ENCODE results near the gene POLA2.
"Not testable (repeated sequence)": the region's sequence is repeated elsewhere in the genome, so short reads cannot be mapped to it uniquely, and the experiment has no call there.

POLA2 gene

DNA sequence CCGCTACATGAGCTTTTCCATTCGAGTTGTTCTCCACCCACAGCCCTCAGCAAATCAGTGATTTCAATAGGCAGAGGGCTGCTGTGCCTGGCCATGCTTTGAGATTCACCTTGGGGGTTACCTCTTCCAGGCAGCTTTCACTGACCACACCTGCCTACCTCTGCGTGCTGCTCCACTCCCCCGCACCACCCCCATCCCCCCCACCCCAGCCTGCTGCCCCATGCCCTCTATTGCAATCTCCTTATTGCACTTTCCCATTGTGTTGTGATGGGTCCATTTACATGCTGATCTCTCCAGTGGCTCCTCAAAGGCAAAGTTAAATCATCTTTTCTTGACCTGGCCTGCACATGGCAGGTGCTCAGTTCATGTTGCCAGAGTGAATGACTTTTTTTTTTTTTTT, 18.0 kb upstream of the POLA2 start:
- FAIRE-seq, result no peak

DNA sequence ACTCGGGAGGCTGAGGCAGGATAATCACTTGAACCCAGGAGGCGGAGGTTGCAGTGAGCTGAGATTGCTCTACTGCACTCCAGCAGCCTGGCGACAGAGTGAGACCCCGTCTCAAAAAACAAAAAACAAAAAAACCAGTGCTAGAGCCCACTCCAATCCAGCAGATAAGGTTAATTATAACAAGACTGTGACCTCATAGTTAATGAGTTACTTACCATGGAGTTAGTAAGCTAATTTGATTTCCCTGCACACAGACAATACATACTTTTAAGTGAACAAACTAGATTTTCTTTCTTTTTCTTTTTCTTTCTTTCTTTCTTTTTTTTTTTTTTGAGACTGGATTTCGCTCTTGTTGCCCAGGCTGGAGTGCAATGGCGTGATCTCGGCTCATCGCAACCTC, 16.7 kb upstream of the POLA2 start:
- FAIRE-seq, result not testable (repeated sequence)

DNA sequence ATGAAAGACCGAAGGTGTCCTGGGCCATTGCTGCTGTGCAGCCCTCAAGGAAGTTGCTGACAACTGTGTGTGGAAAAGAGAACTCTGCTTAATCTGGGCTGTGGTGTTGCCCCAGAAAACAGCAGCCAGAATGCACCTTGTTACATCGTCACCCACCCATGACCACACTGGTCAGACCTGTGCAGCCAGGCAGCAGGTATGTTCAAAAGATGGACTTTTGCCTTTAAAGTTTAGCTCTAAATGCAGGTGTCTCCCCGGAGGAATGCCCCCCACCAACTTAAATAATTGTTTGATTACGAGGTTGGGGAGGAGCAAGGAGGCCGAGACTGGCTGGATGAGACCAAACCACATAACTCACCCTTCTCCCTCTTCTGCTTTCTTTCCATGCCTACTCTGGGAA, 15.3 kb upstream of the POLA2 start:
- no peak for FAIRE-seq

DNA sequence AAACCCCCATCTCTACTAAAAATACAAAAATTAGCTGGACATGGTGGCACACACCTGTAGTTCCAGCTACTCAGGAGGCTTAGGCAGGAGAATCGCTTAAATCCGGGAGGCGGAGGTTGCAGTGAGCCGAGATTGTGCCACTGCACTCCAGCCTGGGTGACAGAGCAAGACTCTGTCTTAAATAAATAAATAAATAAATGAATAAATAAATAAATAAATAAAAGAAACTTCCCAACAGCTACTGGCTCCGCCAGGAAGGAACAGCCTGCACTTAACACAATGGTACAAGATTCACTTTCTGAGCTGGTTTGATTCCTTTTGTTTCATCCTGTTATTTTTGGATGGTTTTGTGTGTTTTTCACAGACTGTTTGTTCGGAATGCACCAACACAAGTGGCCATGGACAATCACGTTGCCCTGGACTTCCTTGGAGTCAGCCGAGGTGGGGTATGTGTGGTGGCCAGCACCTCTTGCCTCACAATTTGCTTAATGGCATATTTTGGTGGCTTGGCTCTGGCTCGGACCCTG, 13.5 kb upstream of the POLA2 start:
- FAIRE-seq, result not testable (repeated sequence)

DNA sequence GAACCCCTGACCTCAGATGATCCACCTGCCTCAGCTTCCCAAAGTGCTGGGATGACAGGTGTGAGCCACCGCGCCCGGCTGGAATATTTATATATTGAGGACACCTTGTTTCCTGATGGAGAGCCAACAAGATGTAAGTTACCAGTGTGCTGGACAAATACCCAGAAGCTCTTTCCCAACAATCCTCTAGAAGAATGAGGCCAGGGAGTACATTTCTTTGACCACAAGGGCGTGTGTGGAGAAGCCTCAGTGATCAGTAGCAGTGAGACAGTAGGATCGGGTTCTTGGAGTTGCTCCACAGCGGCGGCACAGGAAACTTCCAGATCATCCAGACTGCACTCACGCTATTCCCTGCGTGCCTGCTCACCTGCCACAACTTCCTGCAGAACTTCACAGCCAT, 10.3 kb upstream of the POLA2 start:
- FAIRE-seq, result no peak

DNA sequence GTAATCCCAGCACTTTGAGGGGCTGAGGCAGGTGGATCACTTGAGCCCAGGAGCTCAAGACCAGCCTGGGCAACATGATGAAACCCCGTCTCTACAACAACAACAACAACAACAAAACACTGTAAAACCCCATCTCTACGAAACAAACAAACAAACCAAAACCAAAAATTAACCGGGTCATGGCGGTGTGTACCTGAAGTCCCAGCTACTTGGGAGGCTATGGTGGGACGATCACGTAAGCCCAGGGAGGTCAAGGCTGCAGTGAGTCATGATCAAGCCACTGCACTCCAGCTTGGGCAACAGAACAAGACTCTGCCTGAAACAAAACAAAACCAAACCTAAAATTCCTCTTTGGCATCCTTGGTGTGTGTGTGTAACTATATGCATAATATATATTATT, 7.0 kb upstream of the POLA2 start:
- no peak for FAIRE-seq

DNA sequence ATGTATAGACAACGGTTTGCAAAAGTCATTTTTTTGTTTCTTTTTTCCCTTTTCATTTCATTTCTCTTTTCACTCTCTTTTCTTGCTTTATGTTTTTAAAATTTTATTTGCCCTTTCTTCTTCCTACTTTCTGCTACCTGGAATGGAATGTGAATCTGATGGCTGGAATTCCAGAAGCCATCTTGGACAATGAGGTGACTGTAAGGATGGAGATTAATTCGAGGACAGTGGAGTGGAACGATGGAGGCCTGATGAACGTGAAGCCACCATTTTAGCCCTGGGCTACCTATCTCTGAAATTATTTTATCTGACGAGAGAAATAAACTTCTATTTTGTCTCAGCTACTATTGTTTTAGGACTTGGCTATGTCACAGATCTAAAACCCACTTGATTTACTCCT, 2.8 kb upstream of the POLA2 start:
- no peak for FAIRE-seq

DNA sequence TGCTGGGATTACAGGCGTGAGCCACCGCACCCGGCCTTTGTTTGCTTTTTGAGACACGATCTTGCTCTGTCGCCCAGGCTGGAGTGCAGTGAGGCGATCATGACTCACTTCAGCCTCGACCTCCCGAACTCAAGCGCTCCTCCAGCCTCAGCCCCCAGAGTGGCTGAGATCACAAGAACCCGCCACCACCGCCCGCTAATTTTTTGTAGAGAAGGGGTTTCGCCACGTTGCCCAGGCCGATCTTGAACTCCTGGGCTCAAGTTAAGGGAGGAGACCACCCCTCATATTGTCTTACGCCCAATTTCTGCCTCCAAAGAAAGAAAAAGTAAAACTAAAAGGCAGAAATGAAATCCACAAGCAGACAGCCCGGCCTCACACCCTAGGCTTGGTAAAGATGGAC, 1.5 kb upstream of the POLA2 start:
- FAIRE-seq, result no peak

DNA sequence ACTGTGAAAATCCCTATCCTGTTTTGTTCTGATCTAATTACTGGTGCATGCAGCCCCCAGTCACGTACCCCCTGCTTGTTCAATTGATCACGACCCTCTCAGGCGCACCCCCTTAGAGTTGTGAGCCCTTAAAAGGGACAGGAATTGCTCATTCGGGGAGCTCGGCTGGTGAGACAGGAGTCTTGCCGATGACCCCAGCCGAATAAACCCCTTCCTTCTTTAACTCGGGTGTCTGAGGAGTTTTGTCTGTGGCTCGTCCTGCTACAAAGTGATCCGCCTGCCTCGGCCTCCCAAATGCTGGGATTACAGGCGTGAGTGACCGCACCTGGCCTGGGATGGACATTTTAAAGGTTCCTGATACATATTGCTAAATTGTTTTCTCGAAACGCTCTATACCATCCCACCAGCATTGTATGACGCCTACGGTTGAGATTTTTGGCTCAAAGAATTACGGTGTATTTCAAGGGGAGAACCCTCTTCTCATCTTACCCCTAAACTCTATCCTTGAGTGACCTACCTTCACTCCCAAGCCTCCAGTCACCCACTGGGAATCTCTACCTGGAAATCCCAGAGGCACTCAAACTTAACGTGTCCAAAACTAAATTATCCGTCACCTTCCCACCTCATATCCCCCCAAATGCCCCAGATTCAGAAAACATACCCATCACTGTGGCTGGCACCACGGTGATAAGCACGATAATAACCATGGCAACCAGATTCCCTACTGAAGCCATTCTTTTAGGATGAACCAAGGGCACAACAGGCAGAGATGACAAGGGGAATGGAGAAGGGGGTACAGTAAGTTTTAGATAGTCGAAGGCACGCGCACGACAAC, 789 bp upstream of the POLA2 start:
- FAIRE-seq, result no peak

DNA sequence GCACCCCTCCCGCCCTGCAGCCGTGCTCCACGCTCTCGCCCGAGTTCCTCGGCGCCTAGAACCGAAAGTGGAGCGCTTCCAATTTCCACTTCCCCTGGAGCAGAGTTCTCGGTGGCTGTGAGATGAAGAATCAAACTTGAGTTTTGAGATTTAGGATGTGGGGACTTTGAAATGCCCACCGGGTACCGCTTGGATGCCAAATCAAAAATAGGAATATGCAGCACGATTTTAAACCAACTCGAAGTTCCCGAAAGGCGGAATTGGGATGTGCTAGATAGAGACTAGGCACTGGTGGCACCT, 569 bp downstream of the POLA2 start:
- FAIRE-seq, result no peak

DNA sequence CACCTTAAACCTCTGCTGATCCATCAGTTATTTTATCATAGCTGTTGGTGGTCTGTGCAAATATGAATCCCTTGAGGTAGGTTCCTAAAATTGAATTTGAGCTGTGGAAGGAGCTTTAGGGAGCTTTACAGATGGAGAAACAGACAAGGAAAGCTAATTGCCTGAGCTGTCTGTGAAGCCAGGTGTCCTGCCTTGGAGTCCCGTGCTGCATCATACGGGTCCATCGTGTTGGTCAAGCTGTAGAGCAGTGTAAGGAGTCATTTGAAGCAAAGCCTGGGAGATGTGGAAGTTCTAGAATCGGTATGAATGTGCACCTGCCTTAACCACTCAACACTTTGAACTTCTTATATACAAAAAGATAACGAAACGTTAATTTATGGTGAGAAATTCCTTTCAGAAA, 1.0 kb downstream of the POLA2 start:
- no peak for FAIRE-seq

DNA sequence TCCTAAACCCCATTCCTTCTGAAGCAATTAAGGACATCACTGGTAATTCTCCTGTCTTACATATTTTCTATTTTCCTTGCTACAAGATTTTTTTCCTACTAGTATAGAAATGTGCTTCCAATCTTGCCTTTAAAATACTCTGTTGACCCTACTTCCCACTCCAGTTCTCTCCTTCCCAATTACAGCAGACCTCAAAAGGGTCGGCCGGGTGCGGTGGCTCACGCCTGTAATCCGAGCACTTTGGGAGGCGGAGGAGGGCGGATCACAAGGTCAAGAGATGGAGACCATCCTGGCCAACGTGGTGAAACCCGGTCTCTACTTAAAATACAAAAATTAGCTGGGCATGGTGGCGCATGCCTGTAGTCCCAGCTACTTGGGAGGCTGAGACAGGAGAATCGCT, 3.0 kb downstream of the POLA2 start:
- FAIRE-seq, result not testable (repeated sequence)

DNA sequence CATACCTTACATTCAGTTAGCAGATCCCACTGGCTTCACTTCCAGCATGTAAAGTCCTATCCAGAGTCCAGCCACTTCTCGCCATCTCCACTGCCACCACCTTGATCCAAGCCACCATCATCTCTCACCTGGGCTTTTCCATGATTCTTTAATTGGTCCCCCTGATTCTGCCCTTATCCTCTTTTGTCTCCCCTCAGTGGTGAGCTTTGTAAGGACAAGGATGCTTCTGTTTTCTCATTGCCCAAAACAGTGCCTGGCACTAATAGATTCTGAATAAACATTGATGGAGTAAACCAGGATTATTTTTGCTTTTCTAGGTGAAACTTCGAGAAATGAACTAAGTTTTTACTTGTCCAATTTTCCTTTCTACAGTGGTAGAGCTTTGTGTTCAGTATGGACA, 4.4 kb downstream of the POLA2 start:
- no peak for FAIRE-seq

DNA sequence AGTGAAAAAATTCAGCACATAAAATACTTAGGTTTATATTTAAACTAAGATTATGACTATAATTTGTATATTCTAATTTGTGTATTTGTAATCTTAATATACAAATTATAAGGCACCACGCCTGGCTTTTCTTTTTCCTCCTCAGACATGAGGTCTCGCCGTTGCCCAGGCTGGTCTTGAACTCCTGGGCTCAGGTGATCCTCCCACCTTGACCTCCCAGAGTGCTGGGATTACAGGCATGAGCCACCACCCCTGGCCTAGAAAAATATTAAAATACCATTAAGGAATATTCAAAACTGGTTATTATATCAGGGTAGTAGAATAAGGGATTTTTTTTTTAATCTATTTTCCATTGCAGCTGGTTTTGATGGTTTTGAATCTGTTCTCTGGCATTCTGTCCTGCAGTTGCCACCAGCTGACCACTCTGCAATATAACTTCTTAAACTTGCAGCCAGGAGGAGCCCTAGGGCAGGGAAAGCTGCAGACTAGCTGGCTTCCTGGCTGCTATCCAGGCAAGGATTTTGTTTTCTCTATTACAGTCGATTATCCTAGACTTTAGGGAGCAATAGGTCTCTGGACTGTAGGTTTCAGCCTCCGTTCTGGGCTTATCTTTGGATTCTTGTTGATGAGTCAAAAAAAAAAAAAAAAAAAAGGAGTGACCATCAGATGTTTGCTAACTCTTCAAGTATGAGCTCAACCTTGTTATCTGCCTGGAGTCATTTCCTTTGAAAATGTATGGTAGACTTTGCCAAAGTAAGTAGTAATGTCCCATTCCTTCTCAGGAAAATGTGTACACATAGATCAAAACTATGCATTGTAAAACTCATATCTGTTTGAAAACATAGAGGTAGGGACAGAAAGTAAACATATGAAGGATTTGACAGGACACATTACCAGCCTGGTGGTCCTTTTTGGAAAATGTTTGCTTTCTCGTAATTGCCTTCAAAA, 13.2 kb downstream of the POLA2 start:
- FAIRE-seq, result peak; percentile 75

DNA sequence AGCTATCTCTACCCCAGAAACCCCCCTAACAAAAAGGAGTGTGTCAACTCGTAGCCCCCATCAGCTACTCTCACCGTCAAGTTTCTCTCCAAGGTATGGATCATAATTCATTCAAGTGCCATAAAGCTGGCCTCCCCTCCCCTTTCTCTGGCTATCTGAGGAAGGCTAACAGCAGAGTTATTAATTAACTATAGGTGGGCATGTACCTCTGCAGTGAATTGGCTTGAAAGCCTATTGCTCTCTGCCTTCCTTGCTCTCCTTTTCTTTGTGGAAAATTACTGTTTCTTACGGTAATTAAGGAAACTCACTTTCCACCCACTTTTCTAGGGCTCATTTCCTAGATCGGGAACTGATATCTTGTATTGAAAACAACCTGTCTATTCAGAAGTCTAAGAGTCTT, 14.1 kb downstream of the POLA2 start:
- FAIRE-seq, result no peak

DNA sequence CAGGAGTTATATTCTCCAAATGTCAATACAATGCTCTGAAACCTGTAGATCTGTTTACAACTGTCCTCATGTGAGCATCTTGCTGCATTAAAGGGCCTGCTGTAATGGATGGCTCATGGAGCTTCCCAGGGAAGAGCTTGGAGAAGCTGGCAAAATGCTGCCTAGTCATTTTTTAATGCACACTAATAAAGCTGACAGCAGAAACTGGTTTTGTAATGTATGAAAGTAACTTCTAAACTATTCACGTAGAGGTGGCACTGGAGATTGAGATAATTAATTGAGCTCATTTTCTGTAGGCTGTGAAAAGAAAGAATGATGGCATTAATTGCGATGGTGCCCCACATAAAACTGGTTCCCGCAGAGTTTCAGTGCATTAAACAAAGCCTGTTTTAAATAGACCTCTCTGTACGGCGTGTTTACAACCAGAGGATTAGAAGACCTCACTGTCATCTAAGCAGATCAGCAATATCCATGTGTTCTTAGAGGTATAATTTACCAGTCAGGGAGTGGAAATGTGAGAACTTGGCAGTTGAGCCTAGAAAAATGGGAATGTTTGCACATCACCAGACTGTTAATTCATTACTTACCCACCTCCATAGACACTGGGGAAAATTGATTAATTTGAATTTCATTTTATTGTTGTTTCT, 16.0 kb downstream of the POLA2 start:
- no peak for FAIRE-seq

DNA sequence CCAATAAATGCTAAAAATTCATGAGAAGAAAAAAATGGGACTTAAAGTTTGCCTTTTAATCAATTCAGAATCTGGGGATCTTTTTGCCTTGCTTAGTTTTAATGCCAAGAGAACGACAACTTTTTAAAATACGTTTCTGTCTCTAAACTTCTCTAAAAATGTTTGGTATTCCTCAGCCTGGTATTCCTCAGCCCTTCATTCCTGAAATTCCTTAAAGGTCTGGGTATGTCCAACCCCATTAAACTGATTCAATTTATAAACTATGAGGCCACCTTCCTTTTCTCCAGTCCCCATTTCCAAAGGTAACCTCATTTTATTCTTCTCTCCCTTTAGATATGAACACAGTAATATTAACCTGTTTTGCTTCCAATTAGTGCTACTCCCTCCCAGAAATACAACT, 16.6 kb downstream of the POLA2 start:
- no peak for FAIRE-seq

DNA sequence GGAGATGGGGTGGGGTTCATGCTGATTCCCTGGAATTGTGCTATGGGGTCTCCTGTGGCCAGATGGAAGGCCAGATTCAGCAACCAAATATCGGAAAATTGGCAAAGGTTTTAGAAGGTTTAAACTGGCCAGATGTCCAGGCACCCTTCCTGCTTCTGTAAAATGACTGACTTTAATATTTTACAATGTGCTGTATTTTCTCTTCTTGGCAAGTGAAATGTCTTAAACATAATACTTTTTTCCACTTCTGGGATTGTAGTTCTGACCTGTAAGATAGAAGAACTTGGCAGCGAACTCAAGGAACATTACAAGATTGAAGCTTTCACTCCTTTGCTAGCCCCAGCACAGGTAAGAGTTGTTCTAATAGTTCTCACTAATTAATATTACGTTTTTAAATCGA, 17.5 kb downstream of the POLA2 start:
- FAIRE-seq, result no peak

DNA sequence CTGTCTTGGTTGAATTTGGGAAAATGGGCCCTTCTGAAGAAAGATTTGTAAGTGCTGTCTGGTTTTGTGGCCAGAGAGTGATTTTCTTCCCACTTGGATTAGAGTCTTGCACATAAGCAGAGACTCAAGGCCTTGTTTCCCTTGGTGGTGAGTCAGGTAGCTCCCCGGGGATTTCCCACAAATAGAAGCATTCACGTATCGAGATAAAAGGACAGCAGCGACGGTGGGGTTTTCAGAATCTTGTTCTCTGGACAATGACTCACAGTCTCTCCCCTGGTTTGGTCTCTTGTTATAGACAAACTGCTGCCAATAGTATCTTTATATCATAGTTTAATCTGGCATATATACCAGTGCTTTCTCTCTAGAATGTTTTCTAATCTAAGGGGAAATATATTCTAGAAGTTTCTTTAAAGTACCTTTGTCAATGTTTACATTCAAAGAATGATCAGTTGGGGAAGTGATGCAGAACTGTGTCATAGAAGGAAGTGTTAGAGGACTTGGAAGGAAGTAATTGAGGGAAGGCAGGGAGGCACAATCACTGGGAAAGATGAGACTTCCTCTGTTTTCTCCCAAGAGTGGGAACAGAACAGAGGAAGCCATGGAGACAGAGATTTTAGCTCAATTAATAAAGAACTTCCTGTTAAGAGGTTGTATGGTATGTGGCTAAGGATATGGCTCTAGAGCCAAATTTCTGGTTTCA, 18.1 kb downstream of the POLA2 start:
- FAIRE-seq, result no peak

DNA sequence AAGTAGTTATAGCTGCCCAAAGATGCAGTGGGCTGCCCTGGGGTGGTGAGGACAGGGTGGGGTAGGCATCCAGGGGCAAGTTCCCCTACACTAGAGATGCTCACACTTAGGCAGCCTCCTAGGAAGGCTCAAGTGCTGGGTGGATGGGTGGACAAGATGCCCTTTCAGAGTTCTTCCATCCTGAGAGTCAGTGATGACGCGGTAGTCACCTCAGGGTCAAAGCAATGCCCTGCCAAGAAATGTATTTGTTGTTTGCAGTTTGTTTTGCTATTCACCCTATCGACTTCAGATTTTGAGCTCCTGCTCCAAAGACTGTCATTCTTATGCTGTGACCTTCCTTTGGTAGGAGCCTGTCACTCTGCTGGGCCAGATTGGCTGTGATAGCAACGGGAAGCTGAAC, 18.9 kb downstream of the POLA2 start:
- no peak for FAIRE-seq

DNA sequence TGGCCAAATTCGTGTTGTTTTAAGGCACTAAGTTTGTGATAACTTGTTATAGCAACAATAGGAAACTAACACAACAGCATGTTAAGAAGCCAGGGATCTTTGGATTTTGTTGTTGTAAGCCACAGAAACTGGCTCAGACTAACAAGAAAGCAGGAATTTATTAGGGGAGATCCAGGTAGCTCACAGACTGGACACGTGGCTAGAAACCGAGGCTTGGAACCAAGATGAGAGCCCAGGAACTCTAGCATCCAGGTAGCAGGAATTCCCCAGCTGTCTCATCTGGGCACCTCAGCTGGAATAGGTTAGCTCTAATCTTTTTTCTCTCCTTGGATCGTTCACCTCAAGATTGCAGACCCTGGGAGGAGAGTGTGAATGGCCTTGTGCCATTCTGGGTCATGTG, 24.9 kb downstream of the POLA2 start:
- FAIRE-seq, result no peak

DNA sequence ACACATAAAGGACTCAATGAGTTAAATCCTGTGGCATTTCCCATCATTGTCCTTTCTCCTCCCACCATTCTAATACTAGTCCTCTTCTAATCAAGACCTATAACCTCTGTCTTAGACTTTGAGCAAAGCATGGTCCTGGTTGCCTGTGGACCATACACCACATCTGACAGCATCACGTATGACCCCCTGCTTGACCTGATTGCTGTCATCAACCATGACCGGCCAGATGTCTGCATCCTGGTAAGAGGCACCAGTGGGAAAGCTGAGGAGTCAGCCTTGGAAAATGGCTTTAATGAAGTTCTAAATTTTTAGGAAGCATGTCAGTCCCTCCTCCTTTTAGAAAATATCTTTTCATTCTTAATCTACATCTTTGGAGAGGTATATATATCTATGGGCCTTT, 25.8 kb downstream of the POLA2 start:
- FAIRE-seq, result no peak

Measured in TTC549 (cell line).